ENCODE data around the gene CTNNBIP1. TPM values are rescaled to one million over a fixed set of nuclear protein-coding genes. Genes with fewer than 3 reads are reported as not detected.

Gene CTNNBIP1
- total and polyA plus RNA-seq, 9 of the 15 experiments (the other 6 are each of a cell fraction or from before 2014, with no cell fraction given), result 0.65 to 29.2 (median 14.7) TPM

DNA sequence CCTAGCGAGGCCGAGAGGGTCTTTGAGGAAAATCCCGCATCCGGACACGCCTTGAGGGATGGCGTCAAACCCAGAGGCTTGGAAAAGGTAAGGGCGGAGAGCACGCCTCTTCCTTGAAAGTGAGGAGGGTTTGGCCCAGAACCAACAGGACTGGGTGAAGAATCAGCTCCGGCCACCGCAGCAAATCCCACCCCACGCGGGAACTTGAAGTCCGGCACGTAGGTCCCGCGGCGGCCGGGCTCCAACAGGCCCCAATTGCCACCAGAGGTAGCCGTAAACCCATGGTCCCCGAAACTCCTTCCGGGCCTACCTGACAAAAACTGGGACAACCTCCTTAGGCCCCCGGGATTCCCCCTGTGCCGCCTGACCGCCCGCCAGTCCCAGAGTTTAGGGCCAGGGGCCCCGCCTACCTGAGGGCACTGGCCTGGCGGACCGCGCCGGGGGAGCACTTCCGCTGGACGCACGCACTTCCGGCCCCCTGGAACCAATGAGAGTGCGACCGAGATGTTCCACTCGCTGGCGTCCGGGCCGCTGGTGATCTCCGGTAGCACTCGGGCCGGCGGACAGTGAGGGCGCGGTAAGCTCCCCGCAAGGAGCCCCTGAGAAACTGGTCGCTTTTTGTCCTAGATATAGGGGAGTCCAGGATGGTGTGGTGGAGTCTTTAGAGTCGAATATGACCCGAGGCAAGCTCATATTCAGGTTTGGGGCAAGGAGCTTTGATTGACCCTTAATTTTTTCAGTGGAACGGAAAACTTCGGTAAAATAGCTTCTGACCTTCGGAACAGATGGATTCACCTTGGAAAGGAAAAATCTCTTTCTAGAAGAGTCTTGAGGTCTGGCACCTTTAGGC lies 33.1 kb upstream of the CTNNBIP1 start, which contains the start of the genes LZIC and NMNAT1 (continued):
- TF ChIP-seq ZNF740 (CRISPR knock-in tag; IDR thresholded peaks at IDR 0.05) (peak; percentile 54; the same call in 1 of the 2 replicates), ZNF740 (tag; IDR thresholded peaks at IDR 0.05) (no peak), ID3 (CRISPR knock-in tag; IDR thresholded peaks at IDR 0.05) (no peak), ID3 (tag; IDR thresholded peaks at IDR 0.05) (peak; percentile 66; the same call in 1 of the 2 replicates), POLR2H (tag; IDR thresholded peaks at IDR 0.05; ENCODE audit: low read depth) (peak; percentile 95), ZNF121 (CRISPR knock-in tag; conservative IDR thresholded peaks at IDR 0.05) (no peak; the same call in 1 of the 2 replicates), MYBL2 (IDR thresholded peaks at IDR 0.05; ENCODE audit: low read depth) (no peak; the same call in 1 of the 2 replicates), MYBL2 (CRISPR knock-in tag; IDR thresholded peaks at IDR 0.05; ENCODE audit: borderline replicate concordance) (no peak), MECOM (CRISPR knock-in tag; IDR thresholded peaks at IDR 0.05) (no peak), CBX3 (IDR thresholded peaks at IDR 0.05; ENCODE audit: borderline replicate concordance in 1 of 2, low read length in 2 of 2) (peak in 1 of 2 experiments; percentile 88; a peak in 2 of 3 replicates), ELF4 (CRISPR knock-in tag; IDR thresholded peaks at IDR 0.05) (no peak), STAT5B (CRISPR knock-in tag; IDR thresholded peaks at IDR 0.05) (no peak), CBFA2T3 (IDR thresholded peaks at IDR 0.05) (peak; percentile 21; the same call in 1 of the 2 replicates), GABPB1 (CRISPR knock-in tag; IDR thresholded peaks at IDR 0.05) (peak; percentile 100), CHD4 (IDR thresholded peaks at IDR 0.05; ENCODE audit: insufficient read depth, insufficient replicate concordance, low read depth, low read length, poor library complexity, severe bottlenecking) (no peak), MTA1 (IDR thresholded peaks at IDR 0.05; ENCODE audit: borderline replicate concordance) (no peak; the same call in 1 of the 2 replicates), NEUROD1 (IDR thresholded peaks at IDR 0.05; ENCODE audit: borderline replicate concordance, low read depth, low read length, partially characterized antibody) (peak; percentile 89)
- TF ChIP-seq, protein P1, sequence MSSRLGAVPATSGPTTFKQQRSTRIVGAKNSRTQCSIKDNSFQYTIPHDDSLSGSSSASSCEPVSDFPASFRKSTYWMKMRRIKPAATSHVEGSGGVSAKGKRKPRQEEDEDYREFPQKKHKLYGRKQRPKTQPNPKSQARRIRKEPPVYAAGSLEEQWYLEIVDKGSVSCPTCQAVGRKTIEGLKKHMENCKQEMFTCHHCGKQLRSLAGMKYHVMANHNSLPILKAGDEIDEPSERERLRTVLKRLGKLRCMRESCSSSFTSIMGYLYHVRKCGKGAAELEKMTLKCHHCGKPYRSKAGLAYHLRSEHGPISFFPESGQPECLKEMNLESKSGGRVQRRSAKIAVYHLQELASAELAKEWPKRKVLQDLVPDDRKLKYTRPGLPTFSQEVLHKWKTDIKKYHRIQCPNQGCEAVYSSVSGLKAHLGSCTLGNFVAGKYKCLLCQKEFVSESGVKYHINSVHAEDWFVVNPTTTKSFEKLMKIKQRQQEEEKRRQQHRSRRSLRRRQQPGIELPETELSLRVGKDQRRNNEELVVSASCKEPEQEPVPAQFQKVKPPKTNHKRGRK (tag; IDR thresholded peaks at IDR 0.05), result no peak
- TF ChIP-seq, protein P2, sequence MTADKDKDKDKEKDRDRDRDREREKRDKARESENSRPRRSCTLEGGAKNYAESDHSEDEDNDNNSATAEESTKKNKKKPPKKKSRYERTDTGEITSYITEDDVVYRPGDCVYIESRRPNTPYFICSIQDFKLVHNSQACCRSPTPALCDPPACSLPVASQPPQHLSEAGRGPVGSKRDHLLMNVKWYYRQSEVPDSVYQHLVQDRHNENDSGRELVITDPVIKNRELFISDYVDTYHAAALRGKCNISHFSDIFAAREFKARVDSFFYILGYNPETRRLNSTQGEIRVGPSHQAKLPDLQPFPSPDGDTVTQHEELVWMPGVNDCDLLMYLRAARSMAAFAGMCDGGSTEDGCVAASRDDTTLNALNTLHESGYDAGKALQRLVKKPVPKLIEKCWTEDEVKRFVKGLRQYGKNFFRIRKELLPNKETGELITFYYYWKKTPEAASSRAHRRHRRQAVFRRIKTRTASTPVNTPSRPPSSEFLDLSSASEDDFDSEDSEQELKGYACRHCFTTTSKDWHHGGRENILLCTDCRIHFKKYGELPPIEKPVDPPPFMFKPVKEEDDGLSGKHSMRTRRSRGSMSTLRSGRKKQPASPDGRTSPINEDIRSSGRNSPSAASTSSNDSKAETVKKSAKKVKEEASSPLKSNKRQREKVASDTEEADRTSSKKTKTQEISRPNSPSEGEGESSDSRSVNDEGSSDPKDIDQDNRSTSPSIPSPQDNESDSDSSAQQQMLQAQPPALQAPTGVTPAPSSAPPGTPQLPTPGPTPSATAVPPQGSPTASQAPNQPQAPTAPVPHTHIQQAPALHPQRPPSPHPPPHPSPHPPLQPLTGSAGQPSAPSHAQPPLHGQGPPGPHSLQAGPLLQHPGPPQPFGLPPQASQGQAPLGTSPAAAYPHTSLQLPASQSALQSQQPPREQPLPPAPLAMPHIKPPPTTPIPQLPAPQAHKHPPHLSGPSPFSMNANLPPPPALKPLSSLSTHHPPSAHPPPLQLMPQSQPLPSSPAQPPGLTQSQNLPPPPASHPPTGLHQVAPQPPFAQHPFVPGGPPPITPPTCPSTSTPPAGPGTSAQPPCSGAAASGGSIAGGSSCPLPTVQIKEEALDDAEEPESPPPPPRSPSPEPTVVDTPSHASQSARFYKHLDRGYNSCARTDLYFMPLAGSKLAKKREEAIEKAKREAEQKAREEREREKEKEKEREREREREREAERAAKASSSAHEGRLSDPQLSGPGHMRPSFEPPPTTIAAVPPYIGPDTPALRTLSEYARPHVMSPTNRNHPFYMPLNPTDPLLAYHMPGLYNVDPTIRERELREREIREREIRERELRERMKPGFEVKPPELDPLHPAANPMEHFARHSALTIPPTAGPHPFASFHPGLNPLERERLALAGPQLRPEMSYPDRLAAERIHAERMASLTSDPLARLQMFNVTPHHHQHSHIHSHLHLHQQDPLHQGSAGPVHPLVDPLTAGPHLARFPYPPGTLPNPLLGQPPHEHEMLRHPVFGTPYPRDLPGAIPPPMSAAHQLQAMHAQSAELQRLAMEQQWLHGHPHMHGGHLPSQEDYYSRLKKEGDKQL (CRISPR knock-in tag; IDR thresholded peaks at IDR 0.05; ENCODE audit: borderline replicate concordance), result peak; percentile 54; the same call in 1 of the 2 replicates
